Neural progenitor cell (in vitro differentiated cells): Measurements from ENCODE around the gene TBC1D3B.
"Not testable (repeated sequence)": the region's sequence is repeated elsewhere in the genome, so short reads cannot be mapped to it uniquely, and the experiment has no call there.

ENCODE experiments used
- EZH2phosphoT487 ChIP-seq: fragments of 200-600 bp; sonication (generic); IDR thresholded peaks from 2 replicates; pipeline ENCODE4 v1.6.1; 2017; ENCODE audit warnings: antibody characterized with exemption
- TF ChIP-seq, protein P1 (sequence below): fragments of 200-600 bp; sonication (generic); IDR thresholded peaks from 2 replicates; pipeline ENCODE4 v1.5.1; 2017; ENCODE audit warnings: antibody characterized with exemption, mild to moderate bottlenecking

DNA sequence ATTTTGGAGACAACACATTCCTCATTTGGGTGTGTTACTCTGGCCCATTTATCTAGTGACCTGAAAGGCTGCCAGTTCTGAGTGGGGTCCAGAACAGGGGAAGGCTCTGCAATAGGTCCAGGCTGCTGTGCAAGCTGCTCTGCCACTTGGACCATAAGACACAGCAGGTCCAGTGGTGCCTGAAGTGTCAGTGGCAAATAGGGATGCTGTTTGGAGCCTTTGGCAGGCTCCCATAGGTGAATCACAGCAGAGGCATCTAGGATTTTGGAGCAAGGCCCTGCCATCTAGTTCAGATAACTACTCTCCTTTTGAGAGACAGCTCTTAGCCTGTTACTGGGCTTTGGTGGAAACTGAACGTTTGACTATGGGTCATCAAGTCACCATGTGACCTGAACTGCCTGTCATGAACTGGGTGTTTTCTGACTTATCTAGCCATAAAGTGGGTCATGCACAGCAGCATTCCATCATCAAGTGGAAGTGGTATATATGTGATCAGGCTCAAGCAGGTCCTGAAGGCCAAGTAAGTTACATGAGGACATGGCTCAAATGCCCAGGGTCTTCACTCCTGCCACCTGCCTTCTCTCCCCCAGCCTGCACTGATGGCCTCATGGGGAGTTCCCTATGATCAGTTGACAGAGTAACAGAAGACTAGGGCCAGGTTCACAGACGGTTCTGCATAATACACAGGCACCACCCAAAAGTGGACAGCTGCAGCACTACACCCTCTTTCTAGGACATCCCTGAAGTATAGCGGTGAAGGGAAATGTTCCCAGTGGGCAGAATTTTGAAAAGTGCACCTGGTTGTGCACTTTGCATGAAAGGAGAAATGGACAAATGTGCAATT, 44.5 kb upstream of the TBC1D3B start:
- TF ChIP-seq, protein P1, sequence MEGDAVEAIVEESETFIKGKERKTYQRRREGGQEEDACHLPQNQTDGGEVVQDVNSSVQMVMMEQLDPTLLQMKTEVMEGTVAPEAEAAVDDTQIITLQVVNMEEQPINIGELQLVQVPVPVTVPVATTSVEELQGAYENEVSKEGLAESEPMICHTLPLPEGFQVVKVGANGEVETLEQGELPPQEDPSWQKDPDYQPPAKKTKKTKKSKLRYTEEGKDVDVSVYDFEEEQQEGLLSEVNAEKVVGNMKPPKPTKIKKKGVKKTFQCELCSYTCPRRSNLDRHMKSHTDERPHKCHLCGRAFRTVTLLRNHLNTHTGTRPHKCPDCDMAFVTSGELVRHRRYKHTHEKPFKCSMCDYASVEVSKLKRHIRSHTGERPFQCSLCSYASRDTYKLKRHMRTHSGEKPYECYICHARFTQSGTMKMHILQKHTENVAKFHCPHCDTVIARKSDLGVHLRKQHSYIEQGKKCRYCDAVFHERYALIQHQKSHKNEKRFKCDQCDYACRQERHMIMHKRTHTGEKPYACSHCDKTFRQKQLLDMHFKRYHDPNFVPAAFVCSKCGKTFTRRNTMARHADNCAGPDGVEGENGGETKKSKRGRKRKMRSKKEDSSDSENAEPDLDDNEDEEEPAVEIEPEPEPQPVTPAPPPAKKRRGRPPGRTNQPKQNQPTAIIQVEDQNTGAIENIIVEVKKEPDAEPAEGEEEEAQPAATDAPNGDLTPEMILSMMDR = not testable (repeated sequence)
- TF ChIP-seq EZH2phosphoT487 = not testable (repeated sequence)
